Gastroesophageal sphincter (tissue), 3 donors: ENCODE data around the gene STK31.

Experiments
- EP300 ChIP-seq: sonication (generic); formaldehyde crosslinking; IDR thresholded peaks from one replicate; pipeline ENCODE4 v1.6.1; 2017; ENCODE audit warnings: antibody characterized with exemption, mild to moderate bottlenecking
- POLR2AphosphoS5 ChIP-seq: sonication (generic); formaldehyde crosslinking; IDR thresholded peaks from one replicate; pipeline ENCODE4 v1.6.1; 2017; ENCODE audit warnings: antibody characterized with exemption
- TF ChIP-seq, protein P1 (sequence below), 4 experiments: fragments of 200-600 bp in 2 of 4; fragments of 450-650 bp in 2 of 4; sonication (generic) in 1 of 4; IDR thresholded peaks; one replicate each; pipeline ENCODE4 v1.5.1; 2017 to 2019; ENCODE audit warnings: antibody characterized with exemption in 4 of 4, mild to moderate bottlenecking in 2 of 4, moderate library complexity in 2 of 4

DNA sequence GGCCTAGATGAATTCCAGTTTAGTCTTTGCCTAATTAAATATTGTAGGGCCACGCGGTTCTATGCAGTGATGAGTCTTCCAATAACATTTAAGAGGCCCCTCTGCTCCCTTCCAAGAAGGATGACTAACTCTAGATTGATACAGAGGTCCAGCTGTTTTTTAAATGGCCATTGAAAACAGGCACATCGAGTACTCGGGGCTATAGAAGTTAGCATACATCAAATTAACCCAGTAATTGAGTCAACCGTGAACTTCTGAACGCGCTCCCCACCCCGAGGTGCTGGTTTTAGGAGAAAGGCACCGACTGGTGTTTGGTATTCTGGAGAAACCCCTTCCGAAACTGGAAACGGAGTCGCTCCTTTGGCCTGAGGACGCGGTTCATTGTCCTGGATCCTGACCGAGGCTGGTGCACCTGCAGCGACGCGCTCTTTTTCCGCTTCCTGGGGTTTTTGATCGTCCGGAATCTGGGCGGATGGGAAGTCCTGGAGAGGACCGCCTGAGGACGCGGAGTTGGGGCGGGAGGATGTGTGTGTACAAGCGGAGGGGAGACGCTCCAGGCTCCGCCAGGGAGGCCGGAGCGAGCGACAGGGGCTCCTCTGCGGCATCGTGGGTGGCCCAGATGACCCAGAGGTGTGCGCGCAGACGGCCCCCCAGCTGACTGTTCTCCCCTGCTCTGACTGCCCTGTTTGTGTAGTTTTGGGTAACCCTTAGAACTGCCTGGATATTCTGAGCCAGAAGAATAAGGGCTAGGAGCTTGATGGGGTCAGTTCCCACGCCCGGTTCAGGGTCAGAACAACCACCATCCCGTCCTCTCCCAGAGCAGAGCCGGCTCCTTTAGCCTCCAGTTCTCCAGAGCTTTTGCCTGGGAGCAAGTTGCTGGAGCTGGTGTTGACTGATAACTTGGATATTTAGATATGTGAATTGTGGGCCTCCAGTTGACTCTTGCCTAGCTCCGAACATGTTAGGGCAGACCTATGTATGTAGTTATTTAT lies 29.3 kb upstream of the STK31 start:
- TF ChIP-seq, protein P1, sequence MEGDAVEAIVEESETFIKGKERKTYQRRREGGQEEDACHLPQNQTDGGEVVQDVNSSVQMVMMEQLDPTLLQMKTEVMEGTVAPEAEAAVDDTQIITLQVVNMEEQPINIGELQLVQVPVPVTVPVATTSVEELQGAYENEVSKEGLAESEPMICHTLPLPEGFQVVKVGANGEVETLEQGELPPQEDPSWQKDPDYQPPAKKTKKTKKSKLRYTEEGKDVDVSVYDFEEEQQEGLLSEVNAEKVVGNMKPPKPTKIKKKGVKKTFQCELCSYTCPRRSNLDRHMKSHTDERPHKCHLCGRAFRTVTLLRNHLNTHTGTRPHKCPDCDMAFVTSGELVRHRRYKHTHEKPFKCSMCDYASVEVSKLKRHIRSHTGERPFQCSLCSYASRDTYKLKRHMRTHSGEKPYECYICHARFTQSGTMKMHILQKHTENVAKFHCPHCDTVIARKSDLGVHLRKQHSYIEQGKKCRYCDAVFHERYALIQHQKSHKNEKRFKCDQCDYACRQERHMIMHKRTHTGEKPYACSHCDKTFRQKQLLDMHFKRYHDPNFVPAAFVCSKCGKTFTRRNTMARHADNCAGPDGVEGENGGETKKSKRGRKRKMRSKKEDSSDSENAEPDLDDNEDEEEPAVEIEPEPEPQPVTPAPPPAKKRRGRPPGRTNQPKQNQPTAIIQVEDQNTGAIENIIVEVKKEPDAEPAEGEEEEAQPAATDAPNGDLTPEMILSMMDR (IDR thresholded peaks at IDR 0.05), result no peak
- TF ChIP-seq EP300, result no peak
- no peak for TF ChIP-seq POLR2AphosphoS5
